K562 (cell line): ENCODE measurements around the gene OTULIN. TPM values are rescaled to one million over a fixed set of nuclear protein-coding genes. Genes with fewer than 3 reads are reported as not detected.
A peak's percentile ranks its signal among the peaks of the same experiment; 100 is the strongest.

ENCODE experiments used
- ARID3B ChIP-seq: fragments of 250-450 bp; sonication (Bioruptor Pico); IDR thresholded peaks from 2 replicates; pipeline ENCODE4 v1.4.0; 2020; ENCODE audit warnings: borderline replicate concordance
- ARNT ChIP-seq, 2 experiments: fragments of 450-650 bp; IDR thresholded peaks; 2 replicates each; pipeline ENCODE4 v1.6.1; 2016; ENCODE audit warnings: mild to moderate bottlenecking in 1 of 2
- ETS2 ChIP-seq: IDR thresholded peaks from 2 replicates; pipeline ENCODE4 v1.6.1; 2016; ENCODE audit warnings: borderline replicate concordance, missing genetic modification characterization, mild to moderate bottlenecking, moderate library complexity, missing compliant biosample characterization; ENCODE audit not compliant: poor library complexity, severe bottlenecking
- ETV5 ChIP-seq: sonication (generic); formaldehyde crosslinking; IDR thresholded peaks from 2 replicates; pipeline ENCODE4 v1.4.0; 2020; ENCODE audit warnings: low read depth, mild to moderate bottlenecking, missing genetic modification reagents
- GABPB2 ChIP-seq: fragments of 250-450 bp; sonication (Bioruptor Pico); conservative IDR thresholded peaks from 2 replicates; pipeline ENCODE4 v1.5.1; 2021; ENCODE audit warnings: mild to moderate bottlenecking
- HEY1 ChIP-seq: fragments of 250-450 bp; sonication (Bioruptor Pico); IDR thresholded peaks from 2 replicates; pipeline ENCODE4 v1.5.0; 2020; ENCODE audit warnings: mild to moderate bottlenecking, moderate library complexity, borderline replicate concordance
- MAFK ChIP-seq: IDR thresholded peaks from 2 replicates; pipeline ENCODE4 v1.6.1; 2011; ENCODE audit warnings: low read length, improper control_type of control experiment
- NR2F6 ChIP-seq: fragments of 450-650 bp; formaldehyde crosslinking; IDR thresholded peaks from 2 replicates; pipeline ENCODE4 v1.4.0; 2020; ENCODE audit warnings: mild to moderate bottlenecking
- RBBP5 ChIP-seq: fragments of 200-600 bp; sonication (generic); IDR thresholded peaks from 2 replicates; pipeline ENCODE4 v1.6.1; 2012; ENCODE audit warnings: borderline replicate concordance, mild to moderate bottlenecking, low read length, control low read depth, inconsistent platforms; ENCODE audit not compliant: insufficient read depth, poor library complexity, severe bottlenecking
- SMARCA4 ChIP-seq: fragments of 450-650 bp; IDR thresholded peaks from 2 replicates; pipeline ENCODE4 v1.6.1; 2016
- SRSF7 ChIP-seq: fragments of 200-400 bp; formaldehyde crosslinking; optimal IDR thresholded peaks from 2 replicates; pipeline ENCODE3; 2017; ENCODE audit warnings: mild to moderate bottlenecking, low read depth, low read length
- TRIM24 ChIP-seq, 2 experiments: fragments of 450-650 bp; IDR thresholded peaks; 2 replicates each; pipeline ENCODE4 v1.6.1; 2016
- ZNF146 ChIP-seq: IDR thresholded peaks from one replicate; pipeline ENCODE4 v1.6.1; 2018; ENCODE audit warnings: missing compliant biosample characterization; ENCODE audit not compliant: unreplicated experiment
- ZNF24 ChIP-seq: fragments of 450-650 bp; IDR thresholded peaks from 2 replicates; pipeline ENCODE4 v1.6.1; 2016
- ZNF639 ChIP-seq, 2 experiments: fragments of 200-800 bp in 1 of 2; sonication (Bioruptor generic) in 1 of 2; sonication (generic) in 1 of 2; formaldehyde crosslinking in 1 of 2; IDR thresholded peaks in 1 of 2; conservative IDR thresholded peaks in 1 of 2; 2 replicates each; pipeline versions ENCODE4 v1.5.0 to v1.6.1; 2016 to 2020; ENCODE audit warnings: missing compliant biosample characterization in 1 of 2, missing genetic modification characterization in 1 of 2, missing genetic modification reagents in 1 of 2
- ZNF76 ChIP-seq: fragments of 250-450 bp; sonication (Bioruptor Pico); IDR thresholded peaks from 2 replicates; pipeline ENCODE4 v1.4.0; 2020; ENCODE audit warnings: mild to moderate bottlenecking, moderate library complexity, borderline replicate concordance
- polyA plus RNA-seq, 8 experiments: library from polyadenylated mRNA; depleted of rRNA in 4 of 8; stranded (reverse) in 5 of 8; unstranded in 3 of 8; fragments of >200 nt; fragmentation: Nextera tagmentation in 2 of 8; fragmentation: Illumina TruSeq in 1 of 8; extraction: Ambion mirVana in 2 of 8; extraction: Trizol in 1 of 8; gene quantifications; 2 replicates each; pipeline versions ENCODE4 v1.2.1 to v1.2.3, GENCODE V29; 2011 to 2014; ENCODE audit warnings: inconsistent platforms in 1 of 8, missing spikeins in 1 of 8
- total RNA-seq, 7 experiments: library from RNA; depleted of rRNA in 6 of 7; stranded (reverse); fragments of >200 nt in 6 of 7; fragmentation: Illumina TruSeq in 2 of 7; extraction: Trizol in 2 of 7; gene quantifications; 2 replicates each; pipeline versions ENCODE4 v1.2.1 to v1.2.3, GENCODE V29; 2011 to 2021; ENCODE audit warnings: low replicate concordance in 1 of 7
- TF ChIP-seq, protein P1 (sequence below): sonication (generic); formaldehyde crosslinking; IDR thresholded peaks from 2 replicates; pipeline ENCODE4 v1.8.0; 2022; ENCODE audit warnings: mild to moderate bottlenecking, missing genetic modification reagents, borderline replicate concordance
- TF ChIP-seq, protein P2 (sequence below): fragments of 250-450 bp; sonication (Bioruptor Pico); IDR thresholded peaks from 2 replicates; pipeline ENCODE4 v1.8.0; 2022; ENCODE audit warnings: moderate library complexity, mild to moderate bottlenecking, inconsistent platforms
- TF ChIP-seq, protein P3 (sequence below): fragments of 250-450 bp; sonication (Bioruptor Pico); IDR thresholded peaks from 2 replicates; pipeline ENCODE4 v1.5.0; 2020; ENCODE audit warnings: mild to moderate bottlenecking

Gene OTULIN
- total and polyA plus RNA-seq, 9 of the 15 experiments (the other 6 are each of a cell fraction or from before 2014, with no cell fraction given), result 3.3 to 33.6 (median 20.1) TPM

GRCh38 chr5:14676320-14676719, 11.8 kb downstream of the OTULIN start (continued):
- TF ChIP-seq ARID3B (no peak), ZNF76 (CRISPR knock-in tag) (no peak), ZNF146 (no peak), HEY1 (no peak), SMARCA4 (no peak), ZNF639 (CRISPR knock-in tag; conservative IDR thresholded peaks at IDR 0.05 in 1 of 2, IDR thresholded peaks at IDR 0.05 in 1 of 2) (peak in 1 of 2 experiments; percentile 29; a peak in 1 of 4 replicates), RBBP5 (peak; percentile 62), SRSF7 (no peak), ETV5 (no peak), ETS2 (tag) (no peak), ARNT (IDR thresholded peaks at IDR 0.05) (no peak), MAFK (peak; percentile 36; the same call in 1 of the 2 replicates), ZNF24 (no peak), NR2F6 (no peak), TRIM24 (IDR thresholded peaks at IDR 0.05) (no peak), GABPB2 (CRISPR knock-in tag) (no peak)
- TF ChIP-seq, protein P1, sequence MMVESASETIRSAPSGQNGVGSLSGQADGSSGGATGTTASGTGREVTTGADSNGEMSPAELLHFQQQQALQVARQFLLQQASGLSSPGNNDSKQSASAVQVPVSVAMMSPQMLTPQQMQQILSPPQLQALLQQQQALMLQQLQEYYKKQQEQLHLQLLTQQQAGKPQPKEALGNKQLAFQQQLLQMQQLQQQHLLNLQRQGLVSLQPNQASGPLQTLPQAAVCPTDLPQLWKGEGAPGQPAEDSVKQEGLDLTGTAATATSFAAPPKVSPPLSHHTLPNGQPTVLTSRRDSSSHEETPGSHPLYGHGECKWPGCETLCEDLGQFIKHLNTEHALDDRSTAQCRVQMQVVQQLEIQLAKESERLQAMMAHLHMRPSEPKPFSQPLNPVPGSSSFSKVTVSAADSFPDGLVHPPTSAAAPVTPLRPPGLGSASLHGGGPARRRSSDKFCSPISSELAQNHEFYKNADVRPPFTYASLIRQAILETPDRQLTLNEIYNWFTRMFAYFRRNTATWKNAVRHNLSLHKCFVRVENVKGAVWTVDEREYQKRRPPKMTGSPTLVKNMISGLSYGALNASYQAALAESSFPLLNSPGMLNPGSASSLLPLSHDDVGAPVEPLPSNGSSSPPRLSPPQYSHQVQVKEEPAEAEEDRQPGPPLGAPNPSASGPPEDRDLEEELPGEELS (CRISPR knock-in tag), result no peak
- TF ChIP-seq, protein P2, sequence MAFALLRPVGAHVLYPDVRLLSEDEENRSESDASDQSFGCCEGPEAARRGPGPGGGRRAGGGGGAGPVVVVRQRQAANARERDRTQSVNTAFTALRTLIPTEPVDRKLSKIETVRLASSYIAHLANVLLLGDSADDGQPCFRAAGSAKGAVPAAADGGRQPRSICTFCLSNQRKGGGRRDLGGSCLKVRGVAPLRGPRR (CRISPR knock-in tag), result no peak
- TF ChIP-seq, protein P3, sequence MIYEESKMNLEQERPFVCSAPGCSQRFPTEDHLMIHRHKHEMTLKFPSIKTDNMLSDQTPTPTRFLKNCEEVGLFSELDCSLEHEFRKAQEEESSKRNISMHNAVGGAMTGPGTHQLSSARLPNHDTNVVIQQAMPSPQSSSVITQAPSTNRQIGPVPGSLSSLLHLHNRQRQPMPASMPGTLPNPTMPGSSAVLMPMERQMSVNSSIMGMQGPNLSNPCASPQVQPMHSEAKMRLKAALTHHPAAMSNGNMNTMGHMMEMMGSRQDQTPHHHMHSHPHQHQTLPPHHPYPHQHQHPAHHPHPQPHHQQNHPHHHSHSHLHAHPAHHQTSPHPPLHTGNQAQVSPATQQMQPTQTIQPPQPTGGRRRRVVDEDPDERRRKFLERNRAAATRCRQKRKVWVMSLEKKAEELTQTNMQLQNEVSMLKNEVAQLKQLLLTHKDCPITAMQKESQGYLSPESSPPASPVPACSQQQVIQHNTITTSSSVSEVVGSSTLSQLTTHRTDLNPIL (CRISPR knock-in tag), result no peak
